HG03280 (cell line): Measurements from ENCODE around the gene PDYN.

Source experiments
- ATAC-seq: cut with Tn5 transposase; IDR thresholded peaks from one replicate; pipeline ENCODE4 v1.9.1; 2021; ENCODE audit warnings: mild to moderate bottlenecking, moderate library complexity; ENCODE audit not compliant: unreplicated experiment

The PDYN gene

GRCh38 chr20:1952737-1953530 is 40.9 kb downstream of the PDYN start:
- no peak for ATAC-seq

DNA sequence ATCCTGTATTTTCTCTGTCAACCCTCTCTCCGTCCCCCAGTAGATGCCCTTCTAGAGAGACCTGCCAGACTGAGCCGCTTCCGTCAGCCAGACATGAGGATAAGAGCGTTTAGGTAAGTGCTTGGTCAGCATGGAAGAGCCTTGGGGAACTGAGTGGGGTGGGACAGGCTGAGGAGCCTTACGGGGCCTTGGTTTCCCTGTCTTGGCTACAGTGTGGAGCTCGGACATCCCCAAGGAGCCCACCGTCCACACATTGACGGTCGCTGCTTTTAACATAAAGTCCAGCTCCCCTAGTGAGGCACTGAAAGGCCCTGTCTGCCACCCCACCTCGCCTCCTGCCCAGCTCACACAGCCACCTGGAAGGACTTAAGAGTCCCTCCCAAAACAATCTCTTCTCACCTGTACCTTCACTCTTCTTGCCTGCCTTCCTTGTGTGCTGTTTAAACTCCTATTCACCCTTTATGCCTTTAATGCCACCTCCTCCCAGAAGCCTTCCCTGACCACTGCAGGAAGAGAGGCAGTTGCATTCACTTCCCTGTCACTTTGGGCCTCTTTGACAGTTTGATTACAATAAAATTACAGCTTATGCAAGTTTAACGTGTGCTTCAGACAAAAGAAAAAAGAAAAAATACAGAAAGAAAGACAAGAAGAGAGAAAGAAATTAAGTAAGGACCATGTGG is 42.3 kb downstream of the PDYN start:
- no peak for ATAC-seq

DNA sequence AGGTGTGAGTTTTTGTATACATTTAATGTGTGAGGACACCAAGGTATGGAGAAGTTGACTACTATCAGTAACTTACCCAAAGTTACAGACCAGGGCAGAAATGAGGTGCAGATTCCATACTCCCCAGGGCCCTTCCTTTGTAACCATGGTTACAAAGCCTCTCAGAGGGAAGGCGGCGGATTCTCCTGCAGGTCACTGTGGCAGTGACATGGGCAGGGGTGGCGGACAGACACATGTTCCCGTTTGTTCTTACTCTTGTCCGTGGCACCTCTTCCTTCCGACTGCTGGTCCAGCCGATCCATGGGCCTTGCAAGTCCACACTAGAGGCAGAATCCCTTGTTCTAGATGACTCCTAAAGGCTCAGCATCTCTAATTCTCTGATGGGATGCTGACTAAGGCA is 43.0 kb downstream of the PDYN start:
- no peak for ATAC-seq

DNA sequence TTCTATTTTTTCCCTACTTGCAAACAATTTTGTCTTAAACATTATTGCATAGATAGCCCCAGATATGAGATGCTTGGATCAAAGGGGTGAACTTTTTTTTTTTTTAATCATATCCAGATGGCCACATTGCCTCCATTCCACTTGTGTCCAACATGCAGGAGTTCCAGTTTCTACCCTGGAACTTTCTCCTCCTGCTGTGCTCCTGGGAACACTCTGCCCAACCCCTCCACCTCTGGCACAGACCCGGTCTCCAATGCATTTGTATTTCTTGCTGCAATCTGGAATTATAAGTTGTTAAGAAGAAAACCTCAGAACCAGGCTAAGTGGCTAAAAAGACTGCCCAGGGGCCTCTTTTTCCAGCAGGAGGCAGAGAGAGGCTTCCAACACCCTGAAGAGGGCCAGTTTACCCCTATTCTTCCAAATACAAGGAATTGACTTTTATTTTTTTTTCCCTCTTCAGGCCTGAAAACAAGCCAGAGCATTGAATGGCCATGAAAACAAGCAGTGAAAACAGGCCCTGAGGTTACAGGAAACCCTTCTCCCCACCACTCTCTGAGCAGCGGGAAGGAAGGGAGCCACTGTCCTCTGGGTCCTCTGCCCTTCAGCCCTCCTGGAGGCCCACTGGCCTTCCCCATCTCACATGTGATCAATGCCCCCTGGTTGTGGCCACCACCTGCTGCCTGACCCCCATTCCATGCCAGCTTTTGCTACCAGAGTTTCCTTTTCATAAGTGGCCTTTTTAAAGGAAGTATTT is 44.3 kb downstream of the PDYN start:
- no peak for ATAC-seq

DNA sequence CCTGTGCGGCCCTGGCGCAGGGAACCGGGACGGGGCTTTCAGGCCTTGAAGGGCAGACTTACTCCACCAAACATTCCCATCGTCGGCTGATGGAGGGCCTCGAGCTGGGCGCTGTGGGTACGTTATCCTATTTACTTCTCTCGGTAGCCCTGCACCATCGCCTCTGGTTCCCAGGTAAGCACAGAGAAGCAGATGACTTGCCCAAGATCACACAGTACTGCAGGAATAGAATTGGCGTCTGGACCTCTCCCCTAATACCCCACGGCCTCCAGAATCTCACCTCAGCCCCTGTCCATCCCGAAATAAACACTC is 46.4 kb downstream of the PDYN start:
- ATAC-seq = no peak

- no peak for ATAC-seq
Observed at GRCh38 chr20:1946762-1947534, 46.9 kb downstream of the PDYN start.

DNA sequence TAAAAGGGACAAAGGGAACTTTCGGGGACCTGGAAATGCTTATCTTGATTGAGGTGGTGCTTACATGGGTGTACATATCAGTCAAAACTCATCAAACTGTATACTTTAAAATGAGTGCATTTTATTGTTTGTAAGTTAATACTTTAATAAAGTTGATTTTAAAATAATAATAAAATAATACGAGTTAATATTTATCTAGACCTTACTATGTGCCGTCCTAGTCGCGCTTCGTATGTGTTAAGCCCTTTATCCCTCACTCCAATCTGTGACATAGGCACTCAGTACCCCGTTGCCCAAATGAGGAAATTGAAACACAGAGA is 47.5 kb downstream of the PDYN start:
- no peak for ATAC-seq

DNA sequence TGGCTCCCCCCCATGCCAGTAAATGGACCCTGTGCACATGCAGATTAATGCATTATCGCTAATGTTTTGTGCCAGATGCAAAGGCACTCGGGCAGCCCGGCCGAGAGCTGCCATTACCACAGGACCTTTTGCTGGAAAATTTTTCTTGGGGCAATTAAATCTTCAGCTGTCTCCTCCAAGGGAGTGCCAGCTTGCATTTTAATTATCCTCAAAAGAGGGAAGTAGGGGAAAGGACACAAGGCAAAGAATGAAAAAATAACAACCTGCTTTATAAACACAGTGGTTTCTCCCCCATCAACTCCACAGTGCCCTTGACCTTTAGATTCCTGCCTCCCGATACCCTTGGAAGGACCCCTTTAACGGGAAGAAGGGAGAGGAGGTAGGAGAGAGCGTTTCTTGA is 48.2 kb downstream of the PDYN start:
- ATAC-seq = no peak

DNA sequence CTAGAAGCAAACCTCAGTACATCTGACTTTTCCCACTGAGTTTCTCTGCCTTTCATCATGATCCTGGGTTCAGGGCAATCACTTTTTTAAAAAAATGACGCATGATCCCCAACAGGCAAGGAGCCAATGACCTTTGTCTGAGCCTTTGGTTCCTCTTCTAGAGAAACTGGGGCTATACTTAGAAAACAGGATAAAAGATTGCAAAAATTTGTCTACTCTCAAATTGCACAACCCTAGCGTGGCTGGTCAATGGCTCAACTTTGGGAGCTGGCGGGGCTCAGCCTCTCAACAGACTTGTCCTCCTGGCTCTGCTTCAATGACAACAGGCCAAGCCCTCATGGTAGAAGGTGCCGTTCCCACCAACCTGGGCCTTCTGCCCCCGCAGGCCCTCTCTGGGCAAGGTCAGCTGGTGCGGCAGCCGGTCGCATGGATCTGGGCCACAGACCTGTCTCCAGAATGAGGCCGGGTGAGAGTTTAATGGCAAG is 48.7 kb downstream of the PDYN start:
- ATAC-seq = no peak

- ATAC-seq = no peak
Observed at GRCh38 chr20:1944345-1945091, 49.3 kb downstream of the PDYN start.

GRCh38 chr20:1943275-1944002 is 50.4 kb downstream of the PDYN start:
- ATAC-seq = no peak

DNA sequence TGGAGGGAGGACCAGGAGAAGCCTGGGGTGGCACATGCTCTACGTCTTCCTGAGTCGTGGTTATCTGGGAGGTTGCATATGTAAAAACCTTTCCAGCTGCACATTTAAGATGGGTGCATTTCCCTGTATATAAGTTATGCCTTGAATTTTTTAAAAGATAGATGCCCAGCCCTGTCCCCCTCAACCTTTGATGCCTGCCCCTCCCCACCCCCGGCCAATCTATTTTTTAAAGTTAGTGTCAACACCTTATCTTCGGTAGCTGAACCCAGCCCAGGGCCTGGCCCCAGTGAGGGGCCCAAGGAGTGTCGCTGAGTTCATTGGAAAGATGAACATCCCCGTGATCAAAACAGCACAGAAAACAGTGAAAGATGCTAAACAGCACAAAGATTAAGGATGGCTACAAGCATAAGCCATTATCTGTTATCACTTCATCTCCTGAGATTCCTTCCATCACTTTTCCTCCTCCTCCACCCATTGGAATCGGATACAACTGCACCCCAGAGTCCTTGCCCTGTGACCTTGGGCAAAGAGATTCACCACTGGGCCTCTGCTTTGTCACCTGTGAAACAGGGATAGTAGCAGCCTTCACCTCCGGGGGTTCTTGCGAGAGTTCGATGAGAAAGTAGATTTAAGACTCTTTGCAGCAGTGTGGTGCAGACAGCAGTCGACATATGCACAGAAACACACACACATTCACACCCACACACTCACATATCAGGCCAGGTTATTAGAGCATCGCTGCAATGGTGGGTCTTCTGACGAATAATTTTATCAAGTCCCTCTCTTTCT is 51.2 kb downstream of the PDYN start:
- ATAC-seq = no peak

GRCh38 chr20:1942061-1942460 is 51.8 kb downstream of the PDYN start:
- ATAC-seq = no peak

- ATAC-seq = no peak
Observed at GRCh38 chr20:1941226-1941625, 52.6 kb downstream of the PDYN start.

GRCh38 chr20:1940581-1940980 is 53.3 kb downstream of the PDYN start:
- no peak for ATAC-seq

- ATAC-seq = no peak
Observed at GRCh38 chr20:1939270-1939595, 54.6 kb downstream of the PDYN start.

GRCh38 chr20:1938464-1939269 is 55.2 kb downstream of the PDYN start:
- ATAC-seq = no peak

GRCh38 chr20:1937316-1937976 is 56.4 kb downstream of the PDYN start:
- no peak for ATAC-seq
